ENCODE data around the gene ADAMTS9.

DNA sequence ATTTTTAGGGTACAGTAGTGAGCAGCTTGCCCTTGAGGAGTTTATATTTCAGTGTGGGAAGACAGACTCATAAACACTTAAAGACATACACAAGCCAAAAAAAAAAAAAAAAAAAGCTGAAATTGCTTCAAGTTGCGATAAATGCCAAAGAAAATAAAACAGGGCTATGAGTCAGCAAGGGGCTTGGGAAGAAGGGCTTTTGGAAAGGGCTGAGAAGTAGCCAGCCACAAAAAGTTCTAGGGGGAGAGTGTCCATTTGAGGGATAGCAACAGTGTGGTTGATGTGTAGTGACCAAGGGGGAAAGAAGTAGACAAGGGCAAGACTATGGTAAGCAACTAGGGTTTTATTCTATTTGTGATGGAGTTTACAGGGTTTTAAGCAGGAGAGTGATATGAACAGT lies 185.5 kb downstream of the ADAMTS9 start:
- TF ChIP-seq ZFX (CRISPR knock-in tag; IDR thresholded peaks at IDR 0.05): no peak
- TF ChIP-seq ZNF512 (tag; IDR thresholded peaks at IDR 0.05): no peak
- no peak for TF ChIP-seq DIDO1 (tag; IDR thresholded peaks at IDR 0.05; ENCODE audit: low read depth)
- TF ChIP-seq, protein P1, sequence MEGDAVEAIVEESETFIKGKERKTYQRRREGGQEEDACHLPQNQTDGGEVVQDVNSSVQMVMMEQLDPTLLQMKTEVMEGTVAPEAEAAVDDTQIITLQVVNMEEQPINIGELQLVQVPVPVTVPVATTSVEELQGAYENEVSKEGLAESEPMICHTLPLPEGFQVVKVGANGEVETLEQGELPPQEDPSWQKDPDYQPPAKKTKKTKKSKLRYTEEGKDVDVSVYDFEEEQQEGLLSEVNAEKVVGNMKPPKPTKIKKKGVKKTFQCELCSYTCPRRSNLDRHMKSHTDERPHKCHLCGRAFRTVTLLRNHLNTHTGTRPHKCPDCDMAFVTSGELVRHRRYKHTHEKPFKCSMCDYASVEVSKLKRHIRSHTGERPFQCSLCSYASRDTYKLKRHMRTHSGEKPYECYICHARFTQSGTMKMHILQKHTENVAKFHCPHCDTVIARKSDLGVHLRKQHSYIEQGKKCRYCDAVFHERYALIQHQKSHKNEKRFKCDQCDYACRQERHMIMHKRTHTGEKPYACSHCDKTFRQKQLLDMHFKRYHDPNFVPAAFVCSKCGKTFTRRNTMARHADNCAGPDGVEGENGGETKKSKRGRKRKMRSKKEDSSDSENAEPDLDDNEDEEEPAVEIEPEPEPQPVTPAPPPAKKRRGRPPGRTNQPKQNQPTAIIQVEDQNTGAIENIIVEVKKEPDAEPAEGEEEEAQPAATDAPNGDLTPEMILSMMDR (IDR thresholded peaks at IDR 0.05 in 2 of 3, conservative IDR thresholded peaks at IDR 0.05 in 1 of 3; ENCODE audit: insufficient read depth in 2 of 3, low read depth in 1 of 3, low read length in 3 of 3): no peak
- TF ChIP-seq, protein P2, sequence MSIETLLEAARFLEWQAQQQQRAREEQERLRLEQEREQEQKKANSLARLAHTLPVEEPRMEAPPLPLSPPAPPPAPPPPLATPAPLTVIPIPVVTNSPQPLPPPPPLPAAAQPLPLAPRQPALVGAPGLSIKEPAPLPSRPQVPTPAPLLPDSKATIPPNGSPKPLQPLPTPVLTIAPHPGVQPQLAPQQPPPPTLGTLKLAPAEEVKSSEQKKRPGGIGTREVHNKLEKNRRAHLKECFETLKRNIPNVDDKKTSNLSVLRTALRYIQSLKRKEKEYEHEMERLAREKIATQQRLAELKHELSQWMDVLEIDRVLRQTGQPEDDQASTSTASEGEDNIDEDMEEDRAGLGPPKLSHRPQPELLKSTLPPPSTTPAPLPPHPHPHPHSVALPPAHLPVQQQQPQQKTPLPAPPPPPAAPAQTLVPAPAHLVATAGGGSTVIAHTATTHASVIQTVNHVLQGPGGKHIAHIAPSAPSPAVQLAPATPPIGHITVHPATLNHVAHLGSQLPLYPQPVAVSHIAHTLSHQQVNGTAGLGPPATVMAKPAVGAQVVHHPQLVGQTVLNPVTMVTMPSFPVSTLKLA (conservative IDR thresholded peaks at IDR 0.05): no peak
- TF ChIP-seq TEAD4 (IDR thresholded peaks at IDR 0.05; ENCODE audit: low read length): no peak
- no peak for TF ChIP-seq TEAD4 (CRISPR knock-in tag; IDR thresholded peaks at IDR 0.05; ENCODE audit: borderline replicate concordance)
- TF ChIP-seq ARID2 (IDR thresholded peaks at IDR 0.05): no peak
- TF ChIP-seq POLR2A (conservative IDR thresholded peaks at IDR 0.05): no peak
- no peak for TF ChIP-seq ZNF830 (CRISPR knock-in tag; IDR thresholded peaks at IDR 0.05)

Measured in K562 (cell line).